PC-3 (cell line): ENCODE measurements around the gene CCL27.

ENCODE experiments used
- CTCF ChIP-seq: fragments of 300-600 bp; sonication (generic); conservative IDR thresholded peaks from 2 replicates; pipeline ENCODE4 v1.5.1; 2017; ENCODE audit warnings: antibody characterized with exemption, low read depth, mild to moderate bottlenecking, low read length
- EZH2 ChIP-seq: fragments of 300-600 bp; sonication (generic); IDR thresholded peaks from one replicate; pipeline ENCODE4 v1.6.1; 2017; ENCODE audit warnings: antibody characterized with exemption, mild to moderate bottlenecking, low read length; ENCODE audit not compliant: unreplicated experiment
- EZH2phosphoT487 ChIP-seq: fragments of 300-600 bp; sonication (generic); IDR thresholded peaks from 2 replicates; pipeline ENCODE4 v1.6.1; 2018; ENCODE audit warnings: mild to moderate bottlenecking, antibody characterized with exemption, low read length, borderline replicate concordance

DNA sequence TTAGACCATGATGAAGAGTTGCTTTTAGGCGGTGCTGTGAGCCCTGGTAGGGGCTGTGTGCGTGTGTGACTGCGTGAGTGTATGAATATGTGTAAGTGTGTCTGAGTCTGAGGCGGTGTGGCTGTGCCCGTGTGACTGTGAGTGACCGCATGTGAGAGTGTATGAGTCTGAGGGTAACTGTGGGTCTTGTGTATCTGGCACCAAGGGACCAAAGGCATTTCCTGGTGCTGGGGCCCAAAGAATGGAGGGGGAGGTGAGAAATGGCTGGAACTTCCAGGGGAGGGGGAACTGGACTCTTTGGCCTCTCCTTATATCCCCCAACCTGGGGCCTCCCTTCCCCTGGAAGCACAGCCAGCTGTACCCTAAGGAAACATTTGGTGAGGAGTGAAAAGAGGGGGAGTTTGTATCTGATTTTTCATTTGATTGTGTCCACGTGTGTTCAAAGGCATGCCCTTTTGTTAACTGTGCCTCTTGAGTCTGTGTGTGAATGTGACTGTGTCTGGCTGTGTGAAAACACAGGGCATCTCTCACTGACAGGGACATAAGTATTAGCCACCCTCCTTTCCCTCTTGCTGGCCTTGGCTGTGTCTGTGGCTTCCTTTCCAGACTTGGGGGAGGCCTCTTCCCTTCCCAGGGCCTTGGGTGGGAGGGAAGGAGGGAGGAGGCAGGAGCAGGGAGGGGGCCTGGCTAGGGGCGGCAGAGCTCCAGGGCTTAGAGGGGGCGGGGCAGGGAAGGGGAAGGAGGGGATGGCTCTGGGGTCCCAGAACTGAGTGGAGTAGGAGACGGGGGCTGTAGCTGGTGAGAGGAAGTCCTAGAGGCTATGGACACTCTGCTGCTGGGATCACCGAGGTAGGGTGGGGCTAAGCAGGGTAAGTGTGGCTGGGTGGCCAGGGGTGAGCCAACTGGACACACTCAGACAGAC is 9.0 kb downstream of the CCL27 start:
- no peak for TF ChIP-seq EZH2
- no peak for TF ChIP-seq CTCF
- no peak for TF ChIP-seq EZH2phosphoT487
